H1 (cell line): Measurements from ENCODE around the gene DAZAP2. TPM values are rescaled to one million over a fixed set of nuclear protein-coding genes. Genes with fewer than 3 reads are reported as not detected.
A peak's percentile ranks its signal among the peaks of the same experiment; 100 is the strongest.

ENCODE experiments used
- CHD2 ChIP-seq: IDR thresholded peaks from 2 replicates; pipeline ENCODE4 v1.6.1; 2012; ENCODE audit warnings: low read length, improper control_type of control experiment
- CREB1 ChIP-seq: IDR thresholded peaks from 2 replicates; pipeline ENCODE4 v1.6.1; 2012; ENCODE audit warnings: inconsistent platforms
- KDM4A ChIP-seq: IDR thresholded peaks from one replicate; pipeline ENCODE4 v1.7.1; 2012; ENCODE audit warnings: low read depth, mild to moderate bottlenecking, moderate library complexity, low read length, inconsistent platforms; ENCODE audit not compliant: severe bottlenecking
- MAFK ChIP-seq: IDR thresholded peaks from 2 replicates; pipeline ENCODE4 v1.6.1; 2012; ENCODE audit warnings: low read depth, mild to moderate bottlenecking, improper control_type of control experiment, low read length
- RAD21 ChIP-seq, 2 experiments: IDR thresholded peaks in 1 of 2; conservative IDR thresholded peaks in 1 of 2; 2 replicates each; pipeline ENCODE4 v1.6.1; 2011; ENCODE audit warnings: low read depth in 2 of 2, low read length in 2 of 2, improper control_type of control experiment in 1 of 2, inconsistent platforms in 1 of 2, mild to moderate bottlenecking in 1 of 2, moderate library complexity in 1 of 2
- SIRT6 ChIP-seq: IDR thresholded peaks from one replicate; pipeline ENCODE4 v1.7.1; 2012; ENCODE audit warnings: low read length, inconsistent platforms
- SP4 ChIP-seq: IDR thresholded peaks from 2 replicates; pipeline ENCODE4 v1.6.1; 2012; ENCODE audit warnings: low read length, inconsistent platforms
- SUZ12 ChIP-seq: fragments of 200-600 bp; sonication (generic); IDR thresholded peaks from 2 replicates; pipeline ENCODE4 v1.6.1; 2012; ENCODE audit warnings: mild to moderate bottlenecking, inconsistent platforms, low read length, moderate library complexity, mixed read lengths
- ZNF274 ChIP-seq: IDR thresholded peaks from 2 replicates; pipeline ENCODE4 v1.7.0; 2012; ENCODE audit warnings: low read length, borderline replicate concordance; ENCODE audit errors: extremely low read depth
- polyA plus RNA-seq, 7 experiments: library from polyadenylated mRNA; depleted of rRNA in 3 of 7; stranded (reverse) in 5 of 7; unstranded in 2 of 7; fragments of >200 nt in 5 of 7; fragments of 200-250 nt in 2 of 7; gene quantifications; 1 replicate in 5 of 7; 2 replicates in 1 of 7; 4 replicates in 1 of 7; pipeline versions ENCODE4 v1.2.1 to v1.2.3, GENCODE V29; 2011 to 2013; ENCODE audit warnings: missing spikeins in 2 of 7, mixed read lengths in 2 of 7
- total RNA-seq: library from RNA; stranded (reverse); fragmentation: NEBNext Ultra II Directional; extraction: Animal tissue kit (Norgen Biotek cat#: 25700); gene quantifications from 2 replicates; pipeline ENCODE4 v1.2.1, GENCODE V29; 2021
- TF ChIP-seq, protein P1 (sequence below): IDR thresholded peaks from 2 replicates; pipeline ENCODE4 v1.6.1; 2012; ENCODE audit warnings: inconsistent platforms

DAZAP2 gene
- total and polyA plus RNA-seq, 2 of the 8 experiments (the other 6 are each of a cell fraction or from before 2014, with no cell fraction given) = 27.1 to 77.2 TPM

DNA sequence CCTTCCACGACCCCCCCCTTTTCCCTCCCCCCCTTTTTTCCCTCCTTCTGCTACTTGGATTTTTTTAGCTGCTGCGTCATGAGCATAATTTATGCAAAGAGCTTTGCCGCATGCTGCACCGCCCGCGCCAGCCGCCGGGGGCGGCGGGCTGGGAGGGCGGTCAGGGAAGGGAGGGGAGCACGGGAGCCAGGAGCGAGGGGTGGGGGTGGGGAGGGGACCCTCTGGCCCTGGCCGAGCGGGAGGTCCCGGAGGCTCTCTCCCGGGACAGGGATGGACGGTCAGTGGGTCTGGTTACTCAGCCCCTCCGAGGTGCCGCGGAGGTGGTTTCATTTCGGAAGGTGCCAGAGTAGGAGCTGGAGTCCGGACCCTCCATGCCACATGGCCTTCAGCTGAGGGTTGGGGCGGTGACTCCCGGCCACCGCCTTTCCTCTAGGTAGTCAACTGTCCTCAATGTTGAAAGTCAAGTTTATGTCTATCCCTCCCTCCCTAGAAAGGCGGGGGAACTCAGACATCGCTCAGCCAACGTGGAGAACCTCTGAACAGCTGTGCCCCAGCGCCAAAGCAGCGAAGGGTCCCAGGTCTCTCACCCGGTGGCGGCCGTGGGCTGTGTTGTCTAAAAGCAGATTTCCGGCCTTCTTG is 20.5 kb upstream of the DAZAP2 start, which contains the start of gene POU6F1 (continued):
- TF ChIP-seq, protein P1, sequence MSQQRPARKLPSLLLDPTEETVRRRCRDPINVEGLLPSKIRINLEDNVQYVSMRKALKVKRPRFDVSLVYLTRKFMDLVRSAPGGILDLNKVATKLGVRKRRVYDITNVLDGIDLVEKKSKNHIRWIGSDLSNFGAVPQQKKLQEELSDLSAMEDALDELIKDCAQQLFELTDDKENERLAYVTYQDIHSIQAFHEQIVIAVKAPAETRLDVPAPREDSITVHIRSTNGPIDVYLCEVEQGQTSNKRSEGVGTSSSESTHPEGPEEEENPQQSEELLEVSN = peak; percentile 31; the same call in 1 of the 2 replicates
- TF ChIP-seq KDM4A (peak; percentile 40), CHD2 (no peak), SUZ12 (no peak), MAFK (no peak), SP4 (no peak), ZNF274 (no peak), RAD21 (IDR thresholded peaks at IDR 0.05 in 1 of 2, conservative IDR thresholded peaks at IDR 0.05 in 1 of 2; ENCODE audit: low read depth in 2 of 2, low read length in 2 of 2) (peak in 1 of 2 experiments; percentile 38; a peak in 2 of 4 replicates), CREB1 (peak; percentile 66), SIRT6 (no peak)
- TF ChIP-seq, all 59 proteins: peak for 15
